ENCODE measurements around the gene PRICKLE4.

Gene PRICKLE4

GRCh38 chr6:41798901-41799558 lies 18.4 kb downstream of the PRICKLE4 start:
- TF ChIP-seq EZH2phosphoT487 (IDR thresholded peaks at IDR 0.05; ENCODE audit: borderline replicate concordance): no peak
- no peak for TF ChIP-seq CTCF (conservative IDR thresholded peaks at IDR 0.05; ENCODE audit: low read length)
- no peak overlapping the region for H2AFZ ChIP-seq (ENCODE audit: low read length)
- no peak overlapping the region for H3K4me2 ChIP-seq (ENCODE audit: low read depth, low read length, poor library complexity, severe bottlenecking)
- peaks cover 59% of the 10 kb centered on the region; the same call in 1 of the 2 replicates for H3K36me3 ChIP-seq (ENCODE audit: insufficient read depth, low read length)
- no peaks in the 10 kb centered on the region for H3K4me1 ChIP-seq (ENCODE audit: insufficient read depth, low read length, poor library complexity, severe bottlenecking)
- no peaks in the 10 kb centered on the region for H3F3A ChIP-seq (ENCODE audit: low read depth)
- no peak overlapping the region for H3K9ac ChIP-seq (ENCODE audit: low read depth, low read length, poor library complexity, severe bottlenecking)
- no peaks in the 10 kb centered on the region for H3K9me3 ChIP-seq (ENCODE audit: insufficient read depth, low read depth, low read length)
- H4K20me1 ChIP-seq (ENCODE audit: insufficient read depth, low read length, poor library complexity, severe bottlenecking): no peaks in the 10 kb centered on the region
- H3K27me3 ChIP-seq (ENCODE audit: insufficient read depth, low read length, poor library complexity, severe bottlenecking): no peaks in the 10 kb centered on the region
- no peaks in the 10 kb centered on the region for H3K79me2 ChIP-seq (ENCODE audit: insufficient read depth, low read length)
- H3K9me2 ChIP-seq (replicated peaks; ENCODE audit: low read depth, low read length): no peaks in the 10 kb centered on the region
- H3K4me3 ChIP-seq (ENCODE audit: low read length, poor library complexity, severe bottlenecking): no peak overlapping the region

- H2AFZ ChIP-seq (ENCODE audit: low read length): no peak overlapping the region
- no peak overlapping the region for H3K9ac ChIP-seq (ENCODE audit: low read depth, low read length, poor library complexity, severe bottlenecking)
- H3K4me3 ChIP-seq (ENCODE audit: low read length, poor library complexity, severe bottlenecking): no peak overlapping the region
- no peaks in the 10 kb centered on the region for H3K79me2 ChIP-seq (ENCODE audit: insufficient read depth, low read length)
- H3K27me3 ChIP-seq (ENCODE audit: insufficient read depth, low read length, poor library complexity, severe bottlenecking): no peaks in the 10 kb centered on the region
- no peaks in the 10 kb centered on the region for H3K9me2 ChIP-seq (replicated peaks; ENCODE audit: low read depth, low read length)
- H3F3A ChIP-seq (ENCODE audit: low read depth): no peaks in the 10 kb centered on the region
- no peak for TF ChIP-seq EZH2phosphoT487 (IDR thresholded peaks at IDR 0.05; ENCODE audit: borderline replicate concordance)
- no peak for TF ChIP-seq CTCF (conservative IDR thresholded peaks at IDR 0.05; ENCODE audit: low read length)
- H3K36me3 ChIP-seq (ENCODE audit: insufficient read depth, low read length): peaks cover 63% of the 10 kb centered on the region; the same call in 1 of the 2 replicates
- H3K9me3 ChIP-seq (ENCODE audit: insufficient read depth, low read depth, low read length): no peaks in the 10 kb centered on the region
- no peak overlapping the region for H3K4me2 ChIP-seq (ENCODE audit: low read depth, low read length, poor library complexity, severe bottlenecking)
- H4K20me1 ChIP-seq (ENCODE audit: insufficient read depth, low read length, poor library complexity, severe bottlenecking): no peaks in the 10 kb centered on the region
- H3K4me1 ChIP-seq (ENCODE audit: insufficient read depth, low read length, poor library complexity, severe bottlenecking): no peaks in the 10 kb centered on the region
Measured at GRCh38 chr6:41799559-41799911, 19.0 kb downstream of the PRICKLE4 start.

- H3F3A ChIP-seq (ENCODE audit: low read depth): no peaks in the 10 kb centered on the region
- H3K27me3 ChIP-seq (ENCODE audit: insufficient read depth, low read length, poor library complexity, severe bottlenecking): no peaks in the 10 kb centered on the region
- H3K36me3 ChIP-seq (ENCODE audit: insufficient read depth, low read length): peaks cover 68% of the 10 kb centered on the region; the same call in 1 of the 2 replicates
- no peak overlapping the region for H2AFZ ChIP-seq (ENCODE audit: low read length)
- H4K20me1 ChIP-seq (ENCODE audit: insufficient read depth, low read length, poor library complexity, severe bottlenecking): no peaks in the 10 kb centered on the region
- no peak overlapping the region for H3K4me2 ChIP-seq (ENCODE audit: low read depth, low read length, poor library complexity, severe bottlenecking)
- no peaks in the 10 kb centered on the region for H3K9me2 ChIP-seq (replicated peaks; ENCODE audit: low read depth, low read length)
- TF ChIP-seq EZH2phosphoT487 (IDR thresholded peaks at IDR 0.05; ENCODE audit: borderline replicate concordance) (no peak), CTCF (conservative IDR thresholded peaks at IDR 0.05; ENCODE audit: low read length) (peak; percentile 52)
- no peaks in the 10 kb centered on the region for H3K4me1 ChIP-seq (ENCODE audit: insufficient read depth, low read length, poor library complexity, severe bottlenecking)
- H3K4me3 ChIP-seq (ENCODE audit: low read length, poor library complexity, severe bottlenecking): no peak overlapping the region
- H3K79me2 ChIP-seq (ENCODE audit: insufficient read depth, low read length): no peaks in the 10 kb centered on the region
- H3K9me3 ChIP-seq (ENCODE audit: insufficient read depth, low read depth, low read length): no peaks in the 10 kb centered on the region
- no peak overlapping the region for H3K9ac ChIP-seq (ENCODE audit: low read depth, low read length, poor library complexity, severe bottlenecking)
Measured at GRCh38 chr6:41801380-41801779, 20.8 kb downstream of the PRICKLE4 start.
